Mononuclear cell (primary cell): ENCODE measurements around the gene OR2M4. TPM values are rescaled to one million over a fixed set of nuclear protein-coding genes. Genes with fewer than 3 reads are reported as not detected.
"Not testable (repeated sequence)": the region's sequence is repeated elsewhere in the genome, so short reads cannot be mapped to it uniquely, and the experiment has no call there.

Experiments used
- H3K27me3 ChIP-seq: 2 replicates; pipeline ENCODE4 v1.6.0; 2011; ENCODE audit warnings: low read length, control low read depth; ENCODE audit not compliant: insufficient read depth
- H3K4me1 ChIP-seq: 2 replicates; pipeline ENCODE4 v1.5.1; 2011; ENCODE audit warnings: mild to moderate bottlenecking, low read length, control low read depth; ENCODE audit not compliant: insufficient read depth
- H3K4me3 ChIP-seq: 2 replicates; pipeline ENCODE4 v1.5.1; 2011; ENCODE audit warnings: mild to moderate bottlenecking, low read length, moderate library complexity
- H3K9me3 ChIP-seq: 2 replicates; pipeline ENCODE4 v1.5.1; 2011; ENCODE audit warnings: low read depth, mild to moderate bottlenecking, control low read depth, low read length
- total RNA-seq: library from RNA; depleted of rRNA; stranded (reverse); fragments of >200 nt; gene quantifications from one replicate; pipeline ENCODE4 v1.2.3, GENCODE V29; 2012

The OR2M4 gene
- total RNA-seq: not detected

DNA sequence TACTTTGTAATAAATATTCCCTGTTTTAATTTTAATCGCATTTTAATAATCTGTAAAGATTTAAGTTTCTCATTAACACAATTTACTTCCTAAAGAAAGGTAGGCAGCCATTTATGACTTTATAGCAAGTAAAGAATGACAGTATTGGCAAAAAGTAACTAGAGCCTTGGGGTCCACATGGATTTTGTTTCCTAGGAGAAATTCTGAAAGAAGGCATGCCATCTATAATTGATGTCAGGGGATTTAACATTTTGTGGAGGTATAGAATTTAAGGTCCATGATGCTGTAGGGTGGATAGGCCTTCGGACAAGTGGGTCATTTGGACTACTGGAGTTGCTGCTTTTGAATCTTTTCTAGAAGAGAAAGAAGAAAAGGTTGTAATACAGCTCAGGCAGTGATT, at the start of gene OR2M4:
TSS of gene OR2M4 (plus strand) at position 301 of the 400 bp plus-strand sequence. CDS start 7,512 bp downstream, outside the sequence.
- Histone ChIP-seq H3K4me1 (no peaks in the 10 kb centered on the region), H3K4me3 (no peak within 1 kb of the TSS), H3K27me3 (no peaks in the 10 kb centered on the region), H3K9me3 (peaks cover 5% of the 10 kb centered on the region)

DNA sequence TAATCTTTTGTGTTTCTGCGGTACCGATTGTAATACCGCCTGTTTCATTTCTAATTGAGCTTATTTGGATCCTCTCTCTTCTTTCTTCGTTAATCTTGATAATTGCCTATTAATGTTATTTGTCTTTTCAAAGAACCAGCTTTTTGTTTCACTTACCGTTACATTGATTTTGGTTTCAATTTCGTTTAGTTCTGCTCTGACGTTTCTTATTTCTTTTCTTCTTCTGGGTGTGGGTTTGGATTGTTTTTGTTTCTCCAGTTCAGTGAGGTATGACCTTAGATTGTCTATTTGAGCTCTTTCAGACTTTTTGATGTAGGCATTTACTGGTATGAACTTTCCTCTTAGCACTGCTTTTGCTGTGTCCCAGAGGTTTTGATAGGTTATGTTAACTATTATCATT, 47.2 kb upstream of the OR2M4 start:
- H3K4me1 ChIP-seq: no peaks in the 10 kb centered on the region
- no peaks in the 10 kb centered on the region for H3K9me3 ChIP-seq
- H3K27me3 ChIP-seq: no peaks in the 10 kb centered on the region
- no peak overlapping the region for H3K4me3 ChIP-seq

GRCh38 chr1:248187363-248187762, 43.9 kb upstream of the OR2M4 start:
- Histone ChIP-seq H3K4me3 (no peak overlapping the region), H3K27me3 (no peaks in the 10 kb centered on the region), H3K9me3 (no peaks in the 10 kb centered on the region), H3K4me1 (no peaks in the 10 kb centered on the region)

- Histone ChIP-seq H3K4me3 (no peak overlapping the region), H3K9me3 (no peaks in the 10 kb centered on the region), H3K4me1 (no peaks in the 10 kb centered on the region), H3K27me3 (no peaks in the 10 kb centered on the region)
Measured at GRCh38 chr1:248189026-248189425, 42.2 kb upstream of the OR2M4 start.

- no peaks in the 10 kb centered on the region for H3K4me1 ChIP-seq
- H3K4me3 ChIP-seq: no peak overlapping the region
- no peaks in the 10 kb centered on the region for H3K27me3 ChIP-seq
- H3K9me3 ChIP-seq: no peaks in the 10 kb centered on the region
Measured at GRCh38 chr1:248194117-248194516, 37.1 kb upstream of the OR2M4 start.

DNA sequence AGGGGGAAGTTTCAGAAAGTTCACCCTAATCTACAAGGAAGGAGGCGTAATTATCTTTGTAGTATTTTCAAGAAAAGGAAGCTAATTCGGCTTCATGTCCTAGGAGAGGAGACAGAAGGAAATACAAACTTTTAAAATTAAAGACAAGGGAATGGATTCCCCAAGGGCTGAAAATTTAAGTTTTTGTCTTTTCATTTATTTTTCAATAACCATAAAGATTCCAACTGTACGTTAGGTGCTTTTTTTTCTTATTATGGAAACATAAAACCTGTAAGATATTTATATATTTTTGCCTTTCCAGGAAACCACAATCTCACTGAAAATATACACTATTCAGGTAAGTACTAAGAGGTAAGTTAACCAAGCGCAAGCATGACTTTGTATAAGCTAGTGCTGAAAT, 34.3 kb upstream of the OR2M4 start, which contains the start of gene OR2M3:
TSS of gene OR2M3 (plus strand) at position 301 of the 400 bp plus-strand sequence. CDS start 5,803 bp downstream, outside the sequence.
- Histone ChIP-seq H3K9me3 (no peaks in the 10 kb centered on the region), H3K4me3 (no peak within 1 kb of the TSS), H3K4me1 (no peaks in the 10 kb centered on the region), H3K27me3 (no peaks in the 10 kb centered on the region)

- no peak overlapping the region for H3K4me3 ChIP-seq
- H3K27me3 ChIP-seq: no peaks in the 10 kb centered on the region
- H3K4me1 ChIP-seq: no peaks in the 10 kb centered on the region
- H3K9me3 ChIP-seq: no peaks in the 10 kb centered on the region
Measured at GRCh38 chr1:248215880-248216279, 15.3 kb upstream of the OR2M4 start.

- no peaks in the 10 kb centered on the region for H3K27me3 ChIP-seq
Measured at GRCh38 chr1:248225537-248225936, 5.7 kb upstream of the OR2M4 start.

GRCh38 chr1:248229360-248229908, 1.8 kb upstream of the OR2M4 start:
- H3K4me1 ChIP-seq: no peaks in the 10 kb centered on the region
- peaks cover 5% of the 10 kb centered on the region for H3K9me3 ChIP-seq
- no peak overlapping the region for H3K4me3 ChIP-seq
- H3K27me3 ChIP-seq: no peaks in the 10 kb centered on the region

More at GRCh38 chr1:248225537-248225936, 5.7 kb upstream of the OR2M4 start:
- Histone ChIP-seq H3K4me1 (no peaks in the 10 kb centered on the region), H3K4me3 (no peak overlapping the region), H3K9me3 (peaks cover 5% of the 10 kb centered on the region)

GRCh38 chr1:248239478-248239877, 8.3 kb downstream of the OR2M4 start:
- H3K9me3 ChIP-seq: no peaks in the 10 kb centered on the region
- no peaks in the 10 kb centered on the region for H3K27me3 ChIP-seq
- H3K4me3 ChIP-seq: no peak overlapping the region
- peaks cover 4% of the 10 kb centered on the region for H3K4me1 ChIP-seq

DNA sequence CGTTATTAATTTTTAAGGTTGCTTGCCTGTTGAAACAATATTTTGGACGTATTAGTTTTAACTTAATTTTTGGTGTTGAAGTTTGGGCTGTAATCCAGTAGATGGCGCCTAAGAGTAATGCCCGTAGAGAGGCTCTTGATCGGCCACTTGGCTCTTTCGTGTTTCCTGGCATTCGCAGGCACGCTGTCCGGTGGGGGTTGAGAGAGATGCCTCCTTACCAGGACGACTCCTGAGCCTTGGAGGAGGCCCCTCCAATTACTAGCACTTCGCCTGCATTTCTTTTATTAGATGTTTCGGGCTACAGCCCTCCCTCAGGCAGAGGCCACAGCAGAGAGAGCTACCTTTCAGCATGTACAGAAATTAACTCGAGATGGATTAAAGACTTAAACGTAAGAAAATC, 12.0 kb downstream of the OR2M4 start:
- Histone ChIP-seq H3K9me3 (no peaks in the 10 kb centered on the region), H3K27me3 (no peaks in the 10 kb centered on the region), H3K4me1 (peaks cover 14% of the 10 kb centered on the region), H3K4me3 (no peak overlapping the region)

- not testable (repeated sequence) for H3K27me3 ChIP-seq, H3K9me3 ChIP-seq, H3K4me3 ChIP-seq, H3K4me1 ChIP-seq
Measured at GRCh38 chr1:248259309-248259708, 28.1 kb downstream of the OR2M4 start.

- peaks cover 5% of the 10 kb centered on the region for H3K9me3 ChIP-seq
- H3K27me3 ChIP-seq: no peaks in the 10 kb centered on the region
- no peak overlapping the region for H3K4me3 ChIP-seq
- H3K4me1 ChIP-seq: no peaks in the 10 kb centered on the region
Measured at GRCh38 chr1:248268178-248268577, 37.0 kb downstream of the OR2M4 start.

- H3K9me3 ChIP-seq, H3K27me3 ChIP-seq, H3K4me3 ChIP-seq, H3K4me1 ChIP-seq: not testable (repeated sequence)
Measured at GRCh38 chr1:248273225-248273624, 42.0 kb downstream of the OR2M4 start.

DNA sequence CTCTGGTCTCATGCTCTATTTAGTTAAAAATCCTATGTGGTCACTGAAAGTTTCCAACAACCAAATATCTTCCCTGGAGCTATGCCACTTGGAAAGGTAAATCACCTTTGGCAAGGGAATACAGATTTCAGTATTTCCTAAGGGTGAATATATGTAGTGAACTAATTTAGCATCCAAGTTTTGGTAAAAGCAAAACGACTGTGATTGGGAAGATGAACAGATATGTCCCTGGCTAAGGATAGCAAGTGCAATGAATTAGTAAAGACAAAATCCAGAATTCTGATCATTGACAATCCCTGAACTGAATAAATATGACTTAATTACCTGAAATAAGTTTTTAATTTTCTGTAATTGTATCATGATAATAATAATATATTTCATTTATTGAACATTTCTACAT, 46.7 kb downstream of the OR2M4 start, which contains the start of gene OR2T33:
TSS of gene OR2T33 (minus strand) at position 101 of the 400 bp plus-strand sequence. CDS start 4,162 bp downstream, outside the sequence.
- no peaks in the 10 kb centered on the region for H3K4me1 ChIP-seq

DNA sequence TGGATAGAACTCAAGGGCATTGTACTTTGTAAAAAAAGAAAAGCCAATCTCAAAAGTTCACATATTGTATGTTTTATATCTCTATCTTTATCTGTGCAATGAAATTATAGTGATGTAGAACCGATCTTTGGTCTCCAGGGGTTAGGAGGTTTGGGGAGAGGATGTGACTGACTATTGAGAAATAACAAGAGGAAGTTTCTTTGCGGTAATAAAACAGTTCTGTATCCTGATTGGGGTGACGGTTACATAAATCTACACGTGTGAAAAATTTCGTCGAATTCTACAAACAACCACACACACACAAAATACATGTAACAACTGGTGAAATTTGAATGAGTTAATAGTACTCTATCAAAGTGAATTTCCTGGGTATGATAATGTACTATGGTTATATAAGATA, 57.2 kb downstream of the OR2M4 start:
- no peak overlapping the region for H3K4me3 ChIP-seq
- no peaks in the 10 kb centered on the region for H3K27me3 ChIP-seq
- H3K4me1 ChIP-seq: no peaks in the 10 kb centered on the region
- H3K9me3 ChIP-seq: no peaks in the 10 kb centered on the region

More for the DNA sequence above, 46.7 kb downstream of the OR2M4 start, which contains the start of gene OR2T33:
- H3K9me3 ChIP-seq: no peaks in the 10 kb centered on the region
- H3K4me3 ChIP-seq: no peak within 1 kb of the TSS
- no peaks in the 10 kb centered on the region for H3K27me3 ChIP-seq
